SK-N-SH (cell line): ENCODE results near the gene RGS10. TPM values are rescaled to one million over a fixed set of nuclear protein-coding genes. Genes with fewer than 3 reads are reported as not detected.

Experiments
- CTCF ChIA-PET: fragments of 300-600, 350-600 bp; formaldehyde crosslinking; extraction: SDS; loops from one replicate; lab custom pipeline; 2021; lab: Yijun Ruan, JAX
- POLR2A ChIA-PET: fragments of 350-600 bp; sonication (Branson Sonifier 250); formaldehyde crosslinking; extraction: SDS; loops from one replicate; lab custom pipeline; 2020; ENCODE audit warnings: antibody characterized with exemption, inconsistent platforms; lab: Yijun Ruan, JAX
- DNase-seq: peaks from one replicate; pipeline ENCODE4 v3.0.0; 2012
- H2AFZ ChIP-seq: fragments of 200-600 bp; sonication (generic); 2 replicates; pipeline ENCODE4 v1.8.1; 2016; ENCODE audit warnings: antibody characterized with exemption, mild to moderate bottlenecking, low read depth
- H3F3A ChIP-seq: fragments of 200-600 bp; sonication (generic); replicated peaks from 2 replicates; pipeline ENCODE3; 2016; ENCODE audit warnings: antibody characterized with exemption, mild to moderate bottlenecking; ENCODE audit not compliant: insufficient read depth
- H3K27ac ChIP-seq, 2 experiments: fragments of 200-500 bp in 1 of 2; fragments of 200-600 bp in 1 of 2; sonication (Bioruptor generic) in 1 of 2; sonication (generic), shearing (Covaris generic) in 1 of 2; 2 replicates each; pipeline versions ENCODE4 v1.5.1 to v1.6.1; 2014 to 2016; ENCODE audit warnings: low read depth in 2 of 2, inconsistent platforms in 1 of 2, low read length in 1 of 2, mild to moderate bottlenecking in 1 of 2, mixed read lengths in 1 of 2
- H3K27me3 ChIP-seq: fragments of 200-600 bp; sonication (generic), shearing (Covaris generic); 2 replicates; pipeline ENCODE4 v1.6.1; 2016; ENCODE audit warnings: mixed run types; ENCODE audit not compliant: insufficient read depth
- H3K36me3 ChIP-seq, 2 experiments: fragments of 200-500 bp in 1 of 2; fragments of 200-600 bp in 1 of 2; sonication (Bioruptor generic) in 1 of 2; sonication (generic) in 1 of 2; replicated peaks in 1 of 2; 2 replicates each; pipeline versions ENCODE3 to v1.5.1; 2014 to 2016; ENCODE audit warnings: low read length in 1 of 2, mild to moderate bottlenecking in 1 of 2; ENCODE audit not compliant: insufficient read depth in 2 of 2, control insufficient read depth in 1 of 2
- H3K4me1 ChIP-seq, 2 experiments: fragments of 200-500 bp in 1 of 2; fragments of 200-600 bp in 1 of 2; sonication (Bioruptor generic) in 1 of 2; sonication (generic), shearing (Covaris generic) in 1 of 2; 2 replicates each; pipeline versions ENCODE4 v1.5.1 to v1.6.1; 2014 to 2016; ENCODE audit warnings: low read depth in 1 of 2, low read length in 1 of 2, mixed run types in 1 of 2; ENCODE audit not compliant: insufficient read depth in 2 of 2, control insufficient read depth in 1 of 2
- H3K4me2 ChIP-seq: fragments of 200-600 bp; sonication (generic), shearing (Covaris generic); 2 replicates; pipeline ENCODE4 v1.6.1; 2017; ENCODE audit warnings: mixed run types
- H3K4me3 ChIP-seq, 2 experiments: fragments of 200-500 bp in 1 of 2; fragments of 200-600 bp in 1 of 2; sonication (Bioruptor generic) in 1 of 2; sonication (generic), shearing (Covaris generic) in 1 of 2; 2 replicates each; pipeline versions ENCODE4 v1.5.1 to v1.8.1; 2014 to 2016; ENCODE audit warnings: low read depth in 2 of 2, inconsistent platforms in 1 of 2, low read length in 1 of 2, mild to moderate bottlenecking in 1 of 2, mixed read lengths in 1 of 2, moderate library complexity in 1 of 2
- H3K79me2 ChIP-seq: fragments of 200-600 bp; sonication (generic); 2 replicates; pipeline ENCODE4 v1.8.1; 2017; ENCODE audit warnings: mild to moderate bottlenecking; ENCODE audit not compliant: insufficient read depth
- H3K9ac ChIP-seq: fragments of 200-600 bp; sonication (generic); 2 replicates; pipeline ENCODE4 v1.6.1; 2017; ENCODE audit warnings: mixed run types
- H3K9me2 ChIP-seq: fragments of 200-600 bp; sonication (generic); 2 replicates; pipeline ENCODE4 v1.6.1; 2017; ENCODE audit warnings: mixed run types
- H3K9me3 ChIP-seq: fragments of 200-600 bp; sonication (generic); 2 replicates; pipeline ENCODE4 v1.6.1; 2017; ENCODE audit warnings: mixed run types, mild to moderate bottlenecking, moderate library complexity
- H4K20me1 ChIP-seq: fragments of 200-600 bp; sonication (generic); 2 replicates; pipeline ENCODE4 v1.6.1; 2017; ENCODE audit warnings: mild to moderate bottlenecking, mixed run types; ENCODE audit not compliant: insufficient read depth
- EZH2phosphoT487 ChIP-seq: fragments of 200-600 bp; sonication (generic); IDR thresholded peaks from 2 replicates; pipeline ENCODE4 v1.6.1; 2017; ENCODE audit warnings: low read depth, mixed run types, mild to moderate bottlenecking, antibody characterized with exemption, moderate library complexity, borderline replicate concordance
- MXI1 ChIP-seq: IDR thresholded peaks from 2 replicates; pipeline ENCODE4 v1.6.1; 2012; ENCODE audit warnings: mild to moderate bottlenecking, low read depth, low read length, improper control_type of control experiment
- NFIC ChIP-seq: IDR thresholded peaks from 2 replicates; pipeline ENCODE4 v1.4.0; 2012; ENCODE audit warnings: borderline replicate concordance
- RCOR1 ChIP-seq: fragments of 150-350 bp; IDR thresholded peaks from 2 replicates; pipeline ENCODE4 v1.6.1; 2017; ENCODE audit warnings: antibody characterized with exemption, low read length
- RXRA ChIP-seq: IDR thresholded peaks from 2 replicates; pipeline ENCODE4 v1.4.0; 2012; ENCODE audit warnings: low read depth, mild to moderate bottlenecking, borderline replicate concordance
- SIN3A ChIP-seq: IDR thresholded peaks from 2 replicates; pipeline ENCODE4 v1.6.1; 2012; ENCODE audit warnings: low read depth, mild to moderate bottlenecking, low read length, moderate library complexity, borderline replicate concordance
- TCF12 ChIP-seq: IDR thresholded peaks from 2 replicates; pipeline ENCODE4 v1.4.0; 2012
- YY1 ChIP-seq: IDR thresholded peaks from 2 replicates; pipeline ENCODE4 v1.4.0; 2012; ENCODE audit warnings: low read depth, mild to moderate bottlenecking
- WGBS: methylation state at CpG from one replicate; pipeline ENCODE4 v1.1.6; 2017; ENCODE audit warnings: low lambda C conversion rate; 5-methylcytosine and 5-hydroxymethylcytosine counted together
- polyA plus RNA-seq, 3 experiments: library from polyadenylated mRNA; depleted of rRNA; stranded (reverse); fragments of >200 nt; gene quantifications; 2 replicates each; pipeline ENCODE4 v1.2.3, GENCODE V29; 2012
- TF ChIP-seq, protein P1 (sequence below): fragments of 200-600 bp; sonication (generic); IDR thresholded peaks from 2 replicates; pipeline ENCODE4 v1.6.1; 2017; ENCODE audit warnings: antibody characterized with exemption, mild to moderate bottlenecking, moderate library complexity
- TF ChIP-seq, protein P2 (sequence below): fragments of 150-350 bp; IDR thresholded peaks from 2 replicates; pipeline ENCODE4 v1.6.1; 2016; ENCODE audit warnings: mild to moderate bottlenecking, low read depth, low read length
- TF ChIP-seq, protein P3 (sequence below): IDR thresholded peaks from 2 replicates; pipeline ENCODE4; 2012
- TF ChIP-seq, protein P4 (sequence below): IDR thresholded peaks from 2 replicates; pipeline ENCODE4 v1.4.0; 2012; ENCODE audit warnings: low read depth, borderline replicate concordance

RGS10 gene
- polyA plus RNA-seq, 1 of the 3 experiments (the other 2 are of a cell fraction): 44.6 TPM

DNA sequence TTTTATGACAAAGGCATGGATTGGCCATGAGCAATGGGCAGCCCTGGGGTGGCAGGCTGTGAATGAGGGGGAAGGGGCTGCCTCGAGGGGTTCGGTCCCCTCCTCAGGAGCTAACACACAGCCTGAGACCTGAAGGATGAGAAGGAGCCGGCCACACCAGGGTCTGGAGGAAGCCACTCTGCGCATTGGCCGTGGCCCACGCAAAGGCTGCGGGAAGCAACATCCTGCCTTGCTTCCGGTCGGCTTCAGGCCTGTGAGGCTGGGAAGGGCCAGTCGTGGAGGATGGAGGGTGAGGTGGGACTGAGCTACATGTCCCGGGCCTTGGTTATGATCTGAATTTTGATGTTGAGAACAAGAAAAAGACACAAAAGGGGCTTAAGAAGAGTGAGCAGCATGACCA, 49.4 kb downstream of the RGS10 start:
- Histone ChIP-seq H3K4me3 (no peak overlapping the region), H3K27ac (no peak overlapping the region), H2AFZ (no peak overlapping the region), H3K9ac (no peak overlapping the region), H3K9me2 (no peaks in the 10 kb centered on the region), H3K4me1 (no peaks in the 10 kb centered on the region; a peak in 1 of 4 replicates), H3K79me2 (no peaks in the 10 kb centered on the region), H3K27me3 (no peaks in the 10 kb centered on the region), H4K20me1 (no peaks in the 10 kb centered on the region), H3K9me3 (no peaks in the 10 kb centered on the region), H3F3A (no peaks in the 10 kb centered on the region), H3K4me2 (no peak overlapping the region), H3K36me3 (no peaks in the 10 kb centered on the region)
- POLR2A ChIA-PET: no interaction called here
- CTCF ChIA-PET: interaction anchor here (1.0 to 2.1 kb wide), 5 partner anchors 11 to 294 kb away, joined by 3 to 7 read pairs (median 4); partner anchors contain the start of gene RGS10
- 93% methylated on average over 11 of the region's 11 CpGs for whole genome bisulfite sequencing
- DNase-seq: no peak
- TF ChIP-seq RCOR1: no peak
- no peak for TF ChIP-seq TCF12
- TF ChIP-seq, protein P1, sequence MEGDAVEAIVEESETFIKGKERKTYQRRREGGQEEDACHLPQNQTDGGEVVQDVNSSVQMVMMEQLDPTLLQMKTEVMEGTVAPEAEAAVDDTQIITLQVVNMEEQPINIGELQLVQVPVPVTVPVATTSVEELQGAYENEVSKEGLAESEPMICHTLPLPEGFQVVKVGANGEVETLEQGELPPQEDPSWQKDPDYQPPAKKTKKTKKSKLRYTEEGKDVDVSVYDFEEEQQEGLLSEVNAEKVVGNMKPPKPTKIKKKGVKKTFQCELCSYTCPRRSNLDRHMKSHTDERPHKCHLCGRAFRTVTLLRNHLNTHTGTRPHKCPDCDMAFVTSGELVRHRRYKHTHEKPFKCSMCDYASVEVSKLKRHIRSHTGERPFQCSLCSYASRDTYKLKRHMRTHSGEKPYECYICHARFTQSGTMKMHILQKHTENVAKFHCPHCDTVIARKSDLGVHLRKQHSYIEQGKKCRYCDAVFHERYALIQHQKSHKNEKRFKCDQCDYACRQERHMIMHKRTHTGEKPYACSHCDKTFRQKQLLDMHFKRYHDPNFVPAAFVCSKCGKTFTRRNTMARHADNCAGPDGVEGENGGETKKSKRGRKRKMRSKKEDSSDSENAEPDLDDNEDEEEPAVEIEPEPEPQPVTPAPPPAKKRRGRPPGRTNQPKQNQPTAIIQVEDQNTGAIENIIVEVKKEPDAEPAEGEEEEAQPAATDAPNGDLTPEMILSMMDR: no peak
- no peak for TF ChIP-seq YY1
- TF ChIP-seq, protein P2, sequence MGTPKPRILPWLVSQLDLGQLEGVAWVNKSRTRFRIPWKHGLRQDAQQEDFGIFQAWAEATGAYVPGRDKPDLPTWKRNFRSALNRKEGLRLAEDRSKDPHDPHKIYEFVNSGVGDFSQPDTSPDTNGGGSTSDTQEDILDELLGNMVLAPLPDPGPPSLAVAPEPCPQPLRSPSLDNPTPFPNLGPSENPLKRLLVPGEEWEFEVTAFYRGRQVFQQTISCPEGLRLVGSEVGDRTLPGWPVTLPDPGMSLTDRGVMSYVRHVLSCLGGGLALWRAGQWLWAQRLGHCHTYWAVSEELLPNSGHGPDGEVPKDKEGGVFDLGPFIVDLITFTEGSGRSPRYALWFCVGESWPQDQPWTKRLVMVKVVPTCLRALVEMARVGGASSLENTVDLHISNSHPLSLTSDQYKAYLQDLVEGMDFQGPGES: no peak
- TF ChIP-seq, protein P3, sequence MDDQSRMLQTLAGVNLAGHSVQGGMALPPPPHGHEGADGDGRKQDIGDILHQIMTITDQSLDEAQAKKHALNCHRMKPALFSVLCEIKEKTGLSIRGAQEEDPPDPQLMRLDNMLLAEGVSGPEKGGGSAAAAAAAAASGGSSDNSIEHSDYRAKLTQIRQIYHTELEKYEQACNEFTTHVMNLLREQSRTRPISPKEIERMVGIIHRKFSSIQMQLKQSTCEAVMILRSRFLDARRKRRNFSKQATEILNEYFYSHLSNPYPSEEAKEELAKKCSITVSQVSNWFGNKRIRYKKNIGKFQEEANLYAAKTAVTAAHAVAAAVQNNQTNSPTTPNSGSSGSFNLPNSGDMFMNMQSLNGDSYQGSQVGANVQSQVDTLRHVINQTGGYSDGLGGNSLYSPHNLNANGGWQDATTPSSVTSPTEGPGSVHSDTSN: no peak
- TF ChIP-seq NFIC: no peak
- TF ChIP-seq RXRA: no peak

DNA sequence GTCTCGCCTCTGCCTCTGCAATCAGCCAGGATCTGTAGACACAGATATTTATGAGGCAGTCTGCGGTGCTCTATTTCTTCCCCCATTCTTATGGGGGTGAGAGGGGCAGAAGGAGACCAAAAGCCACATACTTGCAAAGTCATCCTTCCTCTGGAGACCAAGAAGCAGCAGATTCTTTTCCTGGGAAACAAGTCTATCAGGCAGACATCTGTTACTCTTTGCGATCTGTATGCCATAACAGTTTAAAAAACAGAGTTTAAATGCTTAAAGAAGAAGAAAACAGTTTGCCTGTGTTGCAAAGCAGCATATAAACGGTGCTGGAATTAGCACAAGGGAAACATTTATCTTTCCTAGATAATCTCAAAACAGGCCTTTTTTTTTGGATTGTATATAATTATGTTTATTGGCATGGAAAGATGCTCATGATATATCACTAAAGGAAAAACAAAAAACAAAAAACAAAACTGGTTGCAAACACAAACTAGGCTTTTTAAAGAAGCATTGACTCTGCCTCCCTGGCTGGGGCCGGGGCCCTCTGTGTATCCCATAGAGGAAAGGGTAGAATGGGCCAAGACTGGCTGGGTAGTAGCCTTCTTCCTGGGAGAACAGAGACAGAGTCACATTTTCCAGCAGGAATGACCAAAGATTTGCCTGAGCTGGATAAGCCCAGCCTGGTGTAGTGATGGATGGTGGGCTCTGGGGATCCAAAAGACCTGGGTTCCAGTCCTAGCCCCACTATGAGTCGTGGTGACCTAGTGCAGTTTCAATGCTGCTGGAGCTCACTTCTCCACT, 50.4 kb downstream of the RGS10 start:
- Histone ChIP-seq H3K9me3 (no peaks in the 10 kb centered on the region), H3K9me2 (no peaks in the 10 kb centered on the region), H3K9ac (no peak overlapping the region), H3K4me2 (no peak overlapping the region), H3K36me3 (no peaks in the 10 kb centered on the region), H3K4me1 (no peaks in the 10 kb centered on the region; a peak in 1 of 4 replicates), H3K27ac (no peak overlapping the region), H3K27me3 (no peaks in the 10 kb centered on the region), H2AFZ (no peak overlapping the region), H3K79me2 (no peaks in the 10 kb centered on the region), H3K4me3 (no peak overlapping the region)
- CTCF ChIA-PET: interaction anchor here (0.9 to 1.0 kb wide), 4 partner anchors 10 to 286 kb away, joined by 3 to 4 read pairs (median 4); no protein-coding TSS in a partner anchor
- POLR2A ChIA-PET: no interaction called here
- DNase-seq: no peak
- TF ChIP-seq EZH2phosphoT487: no peak
- TF ChIP-seq, protein P1: no peak
- TF ChIP-seq, protein P4, sequence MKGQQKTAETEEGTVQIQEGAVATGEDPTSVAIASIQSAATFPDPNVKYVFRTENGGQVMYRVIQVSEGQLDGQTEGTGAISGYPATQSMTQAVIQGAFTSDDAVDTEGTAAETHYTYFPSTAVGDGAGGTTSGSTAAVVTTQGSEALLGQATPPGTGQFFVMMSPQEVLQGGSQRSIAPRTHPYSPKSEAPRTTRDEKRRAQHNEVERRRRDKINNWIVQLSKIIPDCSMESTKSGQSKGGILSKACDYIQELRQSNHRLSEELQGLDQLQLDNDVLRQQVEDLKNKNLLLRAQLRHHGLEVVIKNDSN: no peak
- TF ChIP-seq SIN3A: no peak
- TF ChIP-seq MXI1: no peak
- TF ChIP-seq, all 33 proteins: peak for 0
- 79% methylated on average over 5 of the region's 6 CpGs for WGBS
- Histone ChIP-seq H4K20me1 (no peaks in the 10 kb centered on the region), H3F3A (no peaks in the 10 kb centered on the region)
